ENCODE measurements around the gene HK1. TPM values are rescaled to one million over a fixed set of nuclear protein-coding genes. Genes with fewer than 3 reads are reported as not detected.

HK1 gene
- total RNA-seq, 1 donor from 2014 or later = 139 TPM

- DNase-seq (ENCODE audit: low spot score) = no peak
Measured at GRCh38 chr10:69348816-69349541, 70.7 kb downstream of the HK1 start.

GRCh38 chr10:69349542-69349888, 71.2 kb downstream of the HK1 start:
- DNase-seq (ENCODE audit: low spot score) = no peak

GRCh38 chr10:69351589-69351988, 73.3 kb downstream of the HK1 start:
- DNase-seq (ENCODE audit: low spot score) = no peak

- DNase-seq (ENCODE audit: low spot score) = no peak
Measured at GRCh38 chr10:69352569-69353264, 74.4 kb downstream of the HK1 start.

GRCh38 chr10:69353977-69354635, 75.8 kb downstream of the HK1 start:
- DNase-seq (ENCODE audit: low spot score) = no peak

GRCh38 chr10:69356187-69356586, 77.9 kb downstream of the HK1 start:
- DNase-seq (ENCODE audit: low spot score) = no peak

GRCh38 chr10:69358148-69358795, 80.0 kb downstream of the HK1 start:
- DNase-seq (ENCODE audit: low spot score) = no peak

- DNase-seq (ENCODE audit: low spot score) = no peak
Measured at GRCh38 chr10:69359148-69359547, 80.9 kb downstream of the HK1 start.

- DNase-seq (ENCODE audit: low spot score) = no peak
Measured at GRCh38 chr10:69359594-69359993, 81.3 kb downstream of the HK1 start.

- DNase-seq (ENCODE audit: low spot score) = peak; percentile 86
Measured at GRCh38 chr10:69360485-69361302, 82.4 kb downstream of the HK1 start.

GRCh38 chr10:69361303-69361614, 83.0 kb downstream of the HK1 start:
- no peak for DNase-seq (ENCODE audit: low spot score)

- DNase-seq (ENCODE audit: low spot score) = peak; percentile 72
Measured at GRCh38 chr10:69362471-69362954, 84.2 kb downstream of the HK1 start.

- no peak for DNase-seq (ENCODE audit: low spot score)
Measured at GRCh38 chr10:69363666-69364065, 85.4 kb downstream of the HK1 start.

- DNase-seq (ENCODE audit: low spot score) = no peak
Measured at GRCh38 chr10:69364232-69364940, 86.1 kb downstream of the HK1 start.

- DNase-seq (ENCODE audit: low spot score) = no peak
Measured at GRCh38 chr10:69366738-69367137, 88.4 kb downstream of the HK1 start.

GRCh38 chr10:69367469-69367868, 89.2 kb downstream of the HK1 start:
- no peak for DNase-seq (ENCODE audit: low spot score)

- no peak for DNase-seq (ENCODE audit: low spot score)
Measured at GRCh38 chr10:69372126-69372980, 94.1 kb downstream of the HK1 start.

- no peak for DNase-seq (ENCODE audit: low spot score)
Measured at GRCh38 chr10:69374242-69374641, 95.9 kb downstream of the HK1 start.

- DNase-seq (ENCODE audit: low spot score) = no peak
Measured at GRCh38 chr10:69374931-69375306, 96.6 kb downstream of the HK1 start.
